ENCODE measurements around the gene FADS2. TPM values are rescaled to one million over a fixed set of nuclear protein-coding genes. Genes with fewer than 3 reads are reported as not detected.

Gene FADS2
- total and polyA plus RNA-seq, 9 of the 15 experiments (the other 6 are each of a cell fraction or from before 2014, with no cell fraction given), result 2.9 to 42.8 (median 16.2) TPM

GRCh38 chr11:61874377-61874809 lies 46.3 kb downstream of the FADS2 start:
- Histone ChIP-seq H3K4me3 (no peak overlapping the region), H3K9me3 (replicated peaks; ENCODE audit: control insufficient read depth, insufficient read depth, low read depth, low read length) (no peaks in the 10 kb centered on the region), H3K9ac (ENCODE audit: insufficient read depth in 1 of 2, low read depth in 2 of 2, low read length in 2 of 2) (peak overlapping the region in 1 of 2 experiments; percentile 12; a peak in 1 of 4 replicates), H3K27me3 (ENCODE audit: control insufficient read depth in 2 of 2, insufficient read depth in 2 of 2, low read length in 2 of 2) (no peaks in the 10 kb centered on the region), H2AFZ (ENCODE audit: low read depth, low read length) (no peak overlapping the region), H3K27ac (ENCODE audit: extremely low read depth, low read depth, low read length) (no peak overlapping the region), H3K4me2 (ENCODE audit: insufficient read depth, low read length) (no peak overlapping the region), H4K20me1 (replicated peaks; ENCODE audit: control insufficient read depth, insufficient read depth, low read length) (no peaks in the 10 kb centered on the region), H3K79me2 (ENCODE audit: control insufficient read depth, insufficient read depth, low read length) (no peaks in the 10 kb centered on the region), H3K4me1 (replicated peaks in 1 of 2; ENCODE audit: control insufficient read depth in 2 of 2, insufficient read depth in 2 of 2, low read length in 2 of 2) (peaks cover 21 to 74% of the 10 kb centered on the region in 2 experiments), H3K9me1 (ENCODE audit: control insufficient read depth, insufficient read depth, low read length) (no peaks in the 10 kb centered on the region), H3K36me3 (ENCODE audit: control insufficient read depth, insufficient read depth, low read length) (peaks cover 20% of the 10 kb centered on the region; the same call in 2 of the 3 replicates)
- TF ChIP-seq FOXJ2 (tag; IDR thresholded peaks at IDR 0.05) (no peak), ZNF41 (CRISPR knock-in tag; conservative IDR thresholded peaks at IDR 0.05) (no peak)
- TF ChIP-seq, protein P1, sequence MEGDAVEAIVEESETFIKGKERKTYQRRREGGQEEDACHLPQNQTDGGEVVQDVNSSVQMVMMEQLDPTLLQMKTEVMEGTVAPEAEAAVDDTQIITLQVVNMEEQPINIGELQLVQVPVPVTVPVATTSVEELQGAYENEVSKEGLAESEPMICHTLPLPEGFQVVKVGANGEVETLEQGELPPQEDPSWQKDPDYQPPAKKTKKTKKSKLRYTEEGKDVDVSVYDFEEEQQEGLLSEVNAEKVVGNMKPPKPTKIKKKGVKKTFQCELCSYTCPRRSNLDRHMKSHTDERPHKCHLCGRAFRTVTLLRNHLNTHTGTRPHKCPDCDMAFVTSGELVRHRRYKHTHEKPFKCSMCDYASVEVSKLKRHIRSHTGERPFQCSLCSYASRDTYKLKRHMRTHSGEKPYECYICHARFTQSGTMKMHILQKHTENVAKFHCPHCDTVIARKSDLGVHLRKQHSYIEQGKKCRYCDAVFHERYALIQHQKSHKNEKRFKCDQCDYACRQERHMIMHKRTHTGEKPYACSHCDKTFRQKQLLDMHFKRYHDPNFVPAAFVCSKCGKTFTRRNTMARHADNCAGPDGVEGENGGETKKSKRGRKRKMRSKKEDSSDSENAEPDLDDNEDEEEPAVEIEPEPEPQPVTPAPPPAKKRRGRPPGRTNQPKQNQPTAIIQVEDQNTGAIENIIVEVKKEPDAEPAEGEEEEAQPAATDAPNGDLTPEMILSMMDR (IDR thresholded peaks at IDR 0.05 in 2 of 3, conservative IDR thresholded peaks at IDR 0.05 in 1 of 3; ENCODE audit: insufficient read depth in 2 of 3, low read depth in 1 of 3, low read length in 3 of 3), result 0 out of 6 replicates have a peak, but pooled peaks of 1 of the 3 experiments have one; percentile 3
- no TSS peak for BruUV-seq (replicated peaks)
- intact Hi-C loops (cut with micrococcal nuclease), result no loop called here
- no peak for FAIRE-seq
- ChIA-PET POLR2A (interaction anchor here (0.5 to 1.6 kb wide), 3 partner anchors 74 to 94 kb away, joined by 3 to 9 read pairs (median 4); partner anchors contain the start of gene BEST1), CTCF (ENCODE audit: low intra/inter-chr PET ratio) (no interaction called here)
- no peak for ATAC-seq
- DNase-seq (ENCODE audit: extremely low read depth in 1 of 4, low spot score in 3 of 4), result no peak
- in situ Hi-C loops (cut with MboI), result no loop called here
- 94% methylated on average over 9 of the region's 12 CpGs for WGBS (ENCODE audit: insufficient coverage, low coverage, missing lambda C conversion rate)
